Astrocyte of the cerebellum (primary cell): ENCODE data around the gene PNMA8A.
"Not testable (repeated sequence)": the region's sequence is repeated elsewhere in the genome, so short reads cannot be mapped to it uniquely, and the experiment has no call there.

Source experiments
- DNase-seq: peaks from one replicate; pipeline ENCODE4 v3.0.0-alpha.2; 2011; ENCODE audit warnings: low read depth
- H3K4me3 ChIP-seq: 2 replicates; pipeline ENCODE4 v1.5.1; 2011; ENCODE audit warnings: mild to moderate bottlenecking, low read depth, low read length, moderate library complexity
- in situ Hi-C: cut with HindIII; loops from 2 replicates; pipeline ENCODE4 v1.10.0; 2017; ENCODE audit warnings: low sequenced_read_pairs
- TF ChIP-seq, protein P1 (sequence below): IDR thresholded peaks from 2 replicates; pipeline ENCODE4 v1.5.1; 2012; ENCODE audit warnings: low read length, low read depth, moderate library complexity, mild to moderate bottlenecking; ENCODE audit errors: missing control alignments

Gene PNMA8A

DNA sequence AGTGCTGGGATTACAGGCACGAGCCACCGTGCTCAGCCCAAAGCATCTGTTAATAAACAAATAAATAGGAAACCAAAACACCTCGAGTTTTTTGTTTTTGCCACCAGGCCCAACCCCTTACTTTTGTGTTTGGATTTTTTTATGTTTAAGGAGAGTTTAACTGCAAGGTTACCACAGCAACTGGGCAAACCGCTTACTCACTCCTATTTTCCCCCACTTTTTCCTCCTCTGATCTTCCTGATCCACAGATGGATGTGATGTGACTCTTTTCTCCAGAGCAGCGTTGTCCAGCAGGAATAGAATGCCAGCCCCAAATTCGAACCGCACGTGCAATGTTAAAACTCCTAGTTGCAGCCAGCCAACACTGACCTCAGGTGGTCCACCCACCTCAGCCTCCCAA, 26.4 kb upstream of the PNMA8A start:
- DNase-seq, result no peak
- no peak overlapping the region for H3K4me3 ChIP-seq
- TF ChIP-seq, protein P1, sequence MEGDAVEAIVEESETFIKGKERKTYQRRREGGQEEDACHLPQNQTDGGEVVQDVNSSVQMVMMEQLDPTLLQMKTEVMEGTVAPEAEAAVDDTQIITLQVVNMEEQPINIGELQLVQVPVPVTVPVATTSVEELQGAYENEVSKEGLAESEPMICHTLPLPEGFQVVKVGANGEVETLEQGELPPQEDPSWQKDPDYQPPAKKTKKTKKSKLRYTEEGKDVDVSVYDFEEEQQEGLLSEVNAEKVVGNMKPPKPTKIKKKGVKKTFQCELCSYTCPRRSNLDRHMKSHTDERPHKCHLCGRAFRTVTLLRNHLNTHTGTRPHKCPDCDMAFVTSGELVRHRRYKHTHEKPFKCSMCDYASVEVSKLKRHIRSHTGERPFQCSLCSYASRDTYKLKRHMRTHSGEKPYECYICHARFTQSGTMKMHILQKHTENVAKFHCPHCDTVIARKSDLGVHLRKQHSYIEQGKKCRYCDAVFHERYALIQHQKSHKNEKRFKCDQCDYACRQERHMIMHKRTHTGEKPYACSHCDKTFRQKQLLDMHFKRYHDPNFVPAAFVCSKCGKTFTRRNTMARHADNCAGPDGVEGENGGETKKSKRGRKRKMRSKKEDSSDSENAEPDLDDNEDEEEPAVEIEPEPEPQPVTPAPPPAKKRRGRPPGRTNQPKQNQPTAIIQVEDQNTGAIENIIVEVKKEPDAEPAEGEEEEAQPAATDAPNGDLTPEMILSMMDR, result no peak
- in situ Hi-C loops, result no loop called here

DNA sequence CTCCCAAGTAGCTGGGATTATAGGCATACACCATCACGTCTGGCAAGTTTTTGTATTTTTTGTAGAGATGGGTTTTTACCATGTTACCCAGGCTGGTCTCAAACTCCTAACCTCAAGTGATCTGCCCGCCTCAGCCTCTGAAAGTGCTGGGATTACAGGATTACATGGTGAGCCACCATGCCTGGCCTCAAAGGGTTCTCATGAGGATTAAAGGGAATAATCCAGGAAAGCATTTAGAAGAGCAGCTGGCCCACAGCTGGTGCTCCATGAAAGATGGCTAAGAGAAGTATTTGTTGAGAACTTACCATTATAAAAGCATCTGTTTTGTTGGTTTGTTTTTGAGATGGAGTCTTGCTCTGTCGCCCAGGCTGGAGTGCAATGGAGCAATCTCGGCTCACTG, 25.5 kb upstream of the PNMA8A start:
- in situ Hi-C loops, result not testable (repeated sequence)

DNA sequence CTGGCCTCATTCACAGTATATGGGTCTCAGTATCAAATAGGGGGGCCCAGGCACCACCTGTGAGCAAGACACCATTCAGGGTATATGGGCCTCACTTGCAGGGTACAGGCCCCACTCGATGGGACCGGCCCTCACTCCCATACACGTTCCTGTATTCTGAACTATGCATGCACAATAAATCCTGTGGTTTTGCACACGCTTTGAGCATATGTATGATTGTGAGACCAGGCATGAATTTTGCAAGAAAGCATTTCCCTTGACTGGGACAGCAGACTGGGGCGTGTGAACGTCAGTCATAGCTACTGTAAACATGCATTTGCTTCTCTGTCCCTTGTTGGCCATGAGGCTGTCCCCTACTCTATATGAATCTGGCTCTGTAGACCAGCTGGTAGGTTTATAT, 24.9 kb upstream of the PNMA8A start:
- no peak overlapping the region for H3K4me3 ChIP-seq
- TF ChIP-seq, protein P1, result no peak
- DNase-seq, result no peak
- in situ Hi-C loops, result no loop called here

More for the DNA sequence above, 25.5 kb upstream of the PNMA8A start:
- H3K4me3 ChIP-seq, DNase-seq: not testable (repeated sequence)

DNA sequence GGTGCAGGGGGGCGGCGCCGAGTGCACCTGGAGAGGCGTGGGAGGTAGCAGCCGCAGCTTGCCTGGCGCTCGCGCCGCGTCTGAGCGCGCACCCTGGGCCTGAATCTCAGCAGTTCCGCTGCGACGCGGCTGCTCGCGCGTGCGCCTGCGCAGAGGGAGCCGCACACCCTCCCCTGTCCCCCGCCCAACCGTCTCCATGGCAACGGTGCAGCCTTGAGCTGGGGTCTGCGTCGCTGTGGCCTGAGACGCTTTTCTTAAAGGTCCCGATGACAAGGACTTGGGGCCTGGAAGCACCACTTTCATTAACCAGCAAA, 24.4 kb upstream of the PNMA8A start, which contains the start of gene PNMA8B:
PNMA8B (minus strand) TSS at position 82 of the 314 bp plus-strand sequence. CDS start 402 bp downstream, outside the sequence.
- DNase-seq, result no peak
- in situ Hi-C loops, result no loop called here
- TF ChIP-seq, protein P1, result no peak
- peak within 1 kb of the TSS; percentile 32 for H3K4me3 ChIP-seq

DNA sequence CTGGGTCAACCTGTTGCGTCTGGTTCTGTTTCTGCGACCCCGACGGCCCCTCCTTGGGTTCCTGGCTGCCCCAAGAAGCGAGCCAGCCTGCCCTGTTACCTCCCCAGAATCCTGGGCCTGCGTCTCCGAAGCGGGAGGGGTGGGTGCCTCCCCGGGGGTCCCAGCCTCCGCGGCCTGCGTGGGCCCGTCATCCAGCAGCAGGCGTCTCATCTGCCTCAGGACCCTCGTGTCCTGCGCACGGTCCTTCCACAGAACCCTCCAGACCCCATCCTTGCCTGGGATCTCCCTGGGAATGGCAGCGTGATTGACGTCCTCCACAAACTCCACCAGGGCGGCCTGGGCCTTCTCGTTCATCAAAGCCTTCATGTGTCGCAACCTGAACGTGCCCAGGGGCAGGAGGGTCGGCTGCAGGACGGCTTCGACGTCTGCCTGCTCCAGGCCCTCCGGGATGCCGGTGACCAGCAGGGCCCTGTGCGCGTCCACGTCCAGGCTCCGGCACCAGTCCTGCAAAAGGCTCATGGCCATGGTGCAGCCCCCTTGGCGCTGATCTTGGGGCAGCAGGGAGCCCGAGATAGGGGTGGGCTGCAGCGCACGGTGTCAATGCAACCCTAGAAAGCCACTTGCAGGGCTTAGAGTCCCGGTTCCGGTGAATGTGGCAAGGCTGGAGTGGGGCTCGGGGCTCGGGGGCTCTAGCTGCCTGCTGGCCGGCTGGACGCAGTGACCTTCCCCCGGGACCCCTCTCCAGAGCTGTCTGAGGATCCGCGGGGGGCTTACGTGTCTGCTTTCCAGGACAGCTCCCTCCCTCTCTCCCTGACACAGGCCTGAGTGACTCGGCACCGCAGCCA, 23.8 kb upstream of the PNMA8A start:
- H3K4me3 ChIP-seq, result peak overlapping the region; percentile 32
- in situ Hi-C loops, result no loop called here
- TF ChIP-seq, protein P1, result no peak

DNA sequence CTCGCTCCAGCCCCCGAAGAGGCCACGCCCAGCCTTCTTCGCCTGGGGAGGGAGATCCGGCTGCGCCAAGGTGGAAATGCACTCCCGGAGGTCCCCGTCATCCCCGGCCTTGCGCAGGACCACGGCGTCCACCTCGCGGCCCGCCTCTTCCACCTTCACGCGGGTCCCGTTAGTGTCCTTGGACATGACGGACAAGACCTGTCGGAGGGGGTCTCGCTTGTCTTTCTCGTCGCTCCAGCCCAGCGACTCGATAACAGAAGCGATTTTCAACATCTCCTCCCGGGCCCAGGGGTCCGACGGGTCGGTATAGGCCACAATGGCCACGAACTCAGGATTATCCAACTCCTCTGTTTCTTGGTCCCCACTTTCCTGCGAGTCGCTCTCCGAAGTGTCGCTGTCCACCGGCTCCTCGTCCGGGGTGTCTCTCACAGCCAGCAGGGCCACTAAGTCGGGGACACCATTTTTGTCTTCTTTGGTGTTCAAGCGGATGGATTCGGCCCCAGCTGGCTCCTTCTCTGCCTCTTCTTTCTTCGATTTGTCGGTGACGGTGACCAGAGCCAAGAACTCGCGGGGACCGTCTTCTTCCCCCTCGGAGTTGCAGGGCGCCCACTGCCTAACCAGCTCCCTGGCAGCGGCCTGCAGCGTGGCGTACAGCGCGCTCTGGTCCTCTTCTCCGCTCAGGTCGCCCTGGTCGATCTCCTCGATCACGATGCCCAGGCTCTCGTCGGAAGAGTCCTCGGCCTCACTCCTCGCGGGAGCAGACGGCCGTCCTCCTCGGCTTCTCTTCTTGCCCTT, 23.0 kb upstream of the PNMA8A start:
- TF ChIP-seq, protein P1, result no peak
- no peak overlapping the region for H3K4me3 ChIP-seq
- in situ Hi-C loops, result no loop called here
- no peak for DNase-seq

More for the DNA sequence above, 23.8 kb upstream of the PNMA8A start:
- DNase-seq, result no peak
